Caco-2 (cell line): ENCODE data around the gene IL11RA. TPM values are rescaled to one million over a fixed set of nuclear protein-coding genes. Genes with fewer than 3 reads are reported as not detected.

Experiments used
- BruUV-seq: library from RNA; stranded (reverse); fragments of 400-500 nt; replicated peaks from 2 replicates; lab custom pipeline; 2021; lab: Mats Ljungman, UMichigan
- CTCF ChIA-PET: fragments of 300-600 bp; sonication (Branson Sonifier 250); formaldehyde crosslinking; loops from one replicate; lab custom pipeline; 2022; ENCODE audit warnings: antibody characterized with exemption; lab: Charles Lee
- POLR2A ChIA-PET: fragments of 300-600 bp; sonication (Branson Sonifier 250); formaldehyde crosslinking; loops from one replicate; lab custom pipeline; 2022; ENCODE audit warnings: antibody characterized with exemption; lab: Charles Lee
- DNase-seq, 2 experiments: peaks; one replicate each; pipeline versions ENCODE4 v3.0.0 to v3.0.0-alpha.2; 2020 to 2022
- H3K27me3 ChIP-seq: replicated peaks from 2 replicates; pipeline ENCODE4 v1.6.0; 2011; ENCODE audit warnings: low read length; ENCODE audit not compliant: control insufficient read depth, insufficient read depth
- H3K36me3 ChIP-seq: 2 replicates; pipeline ENCODE4 v1.5.1; 2011; ENCODE audit warnings: low read length; ENCODE audit not compliant: control insufficient read depth, insufficient read depth
- H3K4me1 ChIP-seq: fragments of 250-450 bp; sonication (Bioruptor Pico); 2 replicates; pipeline ENCODE4 v1.5.1; 2020; ENCODE audit warnings: mild to moderate bottlenecking
- H3K4me3 ChIP-seq: 2 replicates; pipeline ENCODE4 v1.5.1; 2011; ENCODE audit warnings: low read depth, mild to moderate bottlenecking, control low read depth, low read length
- H3K9me3 ChIP-seq: fragments of 250-450 bp; sonication (Bioruptor Pico); 2 replicates; pipeline ENCODE4 v1.5.1; 2020; ENCODE audit warnings: mild to moderate bottlenecking, moderate library complexity
- H3K27ac Mint-ChIP-seq: one replicate; pipeline ENCODE4 v1.8.0; 2022; ENCODE audit warnings: mixed read lengths; ENCODE audit not compliant: unreplicated experiment
- H3K27me3 Mint-ChIP-seq: one replicate; pipeline ENCODE4 v1.8.0; 2022; ENCODE audit warnings: mixed read lengths; ENCODE audit not compliant: insufficient read depth, unreplicated experiment
- H3K36me3 Mint-ChIP-seq: one replicate; pipeline ENCODE4 v1.8.0; 2022; ENCODE audit warnings: mild to moderate bottlenecking, mixed read lengths; ENCODE audit not compliant: insufficient read depth, unreplicated experiment
- H3K4me1 Mint-ChIP-seq: one replicate; pipeline ENCODE4 v1.8.0; 2022; ENCODE audit warnings: low read depth, mixed read lengths; ENCODE audit not compliant: unreplicated experiment
- H3K4me3 Mint-ChIP-seq: one replicate; pipeline ENCODE4 v1.8.0; 2022; ENCODE audit warnings: mild to moderate bottlenecking, moderate library complexity, mixed read lengths; ENCODE audit not compliant: unreplicated experiment
- H3K9me3 Mint-ChIP-seq: one replicate; pipeline ENCODE4 v1.8.0; 2022; ENCODE audit warnings: mixed read lengths; ENCODE audit not compliant: unreplicated experiment
- intact Hi-C: fragments of 100-400 bp; cut with micrococcal nuclease; formaldehyde crosslinking; loops from one replicate; pipeline ENCODE4 v1.10.0; 2022; ENCODE audit not compliant: unreplicated experiment
- total RNA-seq: library from RNA; stranded (reverse); gene quantifications from 2 replicates; pipeline ENCODE4 v1.2.3, GENCODE V29; 2022
- TF ChIP-seq, protein P1 (sequence below), 2 experiments: fragments of 200-600 bp in 1 of 2; IDR thresholded peaks; 1 replicate in 1 of 2; 2 replicates in 1 of 2; pipeline versions ENCODE4 v1.5.1 to v1.8.0; 2011 to 2022; ENCODE audit warnings: antibody characterized with exemption in 1 of 2, control low read depth in 1 of 2, inconsistent platforms in 1 of 2, low read depth in 1 of 2, low read length in 1 of 2, mild to moderate bottlenecking in 1 of 2, moderate library complexity in 1 of 2; ENCODE audit not compliant: insufficient read depth in 1 of 2, severe bottlenecking in 1 of 2, unreplicated experiment in 1 of 2

IL11RA gene
- total RNA-seq, 1 experiment from 2014 or later = 5.6 TPM

- Histone ChIP-seq H3K9me3 (no peaks in the 10 kb centered on the region), H3K4me1 (peaks cover 4% of the 10 kb centered on the region; the same call in 1 of the 2 replicates), H3K27me3 (no peaks in the 10 kb centered on the region), H3K4me3 (no peak overlapping the region), H3K36me3 (no peaks in the 10 kb centered on the region)
- H3K9me3 Mint-ChIP-seq = no peaks in the 10 kb centered on the region
- H3K4me1 Mint-ChIP-seq = peaks cover 6% of the 10 kb centered on the region
- no peak overlapping the region for H3K27ac Mint-ChIP-seq
- intact Hi-C loops = no loop called here
- DNase-seq = no peak
- H3K27me3 Mint-ChIP-seq = no peaks in the 10 kb centered on the region
- TF ChIP-seq, protein P1, sequence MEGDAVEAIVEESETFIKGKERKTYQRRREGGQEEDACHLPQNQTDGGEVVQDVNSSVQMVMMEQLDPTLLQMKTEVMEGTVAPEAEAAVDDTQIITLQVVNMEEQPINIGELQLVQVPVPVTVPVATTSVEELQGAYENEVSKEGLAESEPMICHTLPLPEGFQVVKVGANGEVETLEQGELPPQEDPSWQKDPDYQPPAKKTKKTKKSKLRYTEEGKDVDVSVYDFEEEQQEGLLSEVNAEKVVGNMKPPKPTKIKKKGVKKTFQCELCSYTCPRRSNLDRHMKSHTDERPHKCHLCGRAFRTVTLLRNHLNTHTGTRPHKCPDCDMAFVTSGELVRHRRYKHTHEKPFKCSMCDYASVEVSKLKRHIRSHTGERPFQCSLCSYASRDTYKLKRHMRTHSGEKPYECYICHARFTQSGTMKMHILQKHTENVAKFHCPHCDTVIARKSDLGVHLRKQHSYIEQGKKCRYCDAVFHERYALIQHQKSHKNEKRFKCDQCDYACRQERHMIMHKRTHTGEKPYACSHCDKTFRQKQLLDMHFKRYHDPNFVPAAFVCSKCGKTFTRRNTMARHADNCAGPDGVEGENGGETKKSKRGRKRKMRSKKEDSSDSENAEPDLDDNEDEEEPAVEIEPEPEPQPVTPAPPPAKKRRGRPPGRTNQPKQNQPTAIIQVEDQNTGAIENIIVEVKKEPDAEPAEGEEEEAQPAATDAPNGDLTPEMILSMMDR (IDR thresholded peaks at IDR 0.05; ENCODE audit: insufficient read depth in 1 of 2, low read depth in 1 of 2, low read length in 1 of 2, severe bottlenecking in 1 of 2, unreplicated experiment in 1 of 2) = no peak
- BruUV-seq = no TSS peak
- no peak overlapping the region for H3K4me3 Mint-ChIP-seq
- ChIA-PET POLR2A (no interaction called here), CTCF (interaction anchor here (0.8 kb wide), 1 partner anchor 14 kb away, joined by 3 read pairs; no protein-coding TSS in a partner anchor)
- no peaks in the 10 kb centered on the region for H3K36me3 Mint-ChIP-seq
Observed at GRCh38 chr9:34687276-34688030, 35.5 kb downstream of the IL11RA start.

- intact Hi-C loops = no loop called here
- DNase-seq = no peak
- POLR2A ChIA-PET = no interaction called here
- no peaks in the 10 kb centered on the region for H3K36me3 ChIP-seq
- Mint-ChIP-seq H3K4me1 (peaks cover 6% of the 10 kb centered on the region), H3K4me3 (no peak overlapping the region), H3K27ac (no peak overlapping the region), H3K9me3 (no peaks in the 10 kb centered on the region), H3K27me3 (peaks cover 3% of the 10 kb centered on the region), H3K36me3 (no peaks in the 10 kb centered on the region)
- no TSS peak for BruUV-seq
- no peaks in the 10 kb centered on the region for H3K27me3 ChIP-seq
- H3K9me3 ChIP-seq = no peaks in the 10 kb centered on the region
- TF ChIP-seq, protein P1 (IDR thresholded peaks at IDR 0.05; ENCODE audit: insufficient read depth in 1 of 2, low read depth in 1 of 2, low read length in 1 of 2, severe bottlenecking in 1 of 2, unreplicated experiment in 1 of 2) = no peak
- H3K4me3 ChIP-seq = no peak overlapping the region
- H3K4me1 ChIP-seq = peaks cover 4% of the 10 kb centered on the region; the same call in 1 of the 2 replicates
- CTCF ChIA-PET = no interaction called here
Observed at GRCh38 chr9:34688329-34689115, 36.5 kb downstream of the IL11RA start.

GRCh38 chr9:34689116-34689470 lies 37.1 kb downstream of the IL11RA start:
- Histone ChIP-seq H3K9me3 (no peaks in the 10 kb centered on the region), H3K36me3 (no peaks in the 10 kb centered on the region), H3K27me3 (no peaks in the 10 kb centered on the region), H3K4me1 (peaks cover 4% of the 10 kb centered on the region; the same call in 1 of the 2 replicates), H3K4me3 (no peak overlapping the region)
- H3K9me3 Mint-ChIP-seq = no peaks in the 10 kb centered on the region
- peaks cover 3% of the 10 kb centered on the region for H3K27me3 Mint-ChIP-seq
- H3K4me3 Mint-ChIP-seq = no peak overlapping the region
- intact Hi-C loops = no loop called here
- H3K27ac Mint-ChIP-seq = no peak overlapping the region
- TF ChIP-seq, protein P1 (IDR thresholded peaks at IDR 0.05; ENCODE audit: insufficient read depth in 1 of 2, low read depth in 1 of 2, low read length in 1 of 2, severe bottlenecking in 1 of 2, unreplicated experiment in 1 of 2) = no peak
- DNase-seq = no peak
- BruUV-seq = no TSS peak
- H3K4me1 Mint-ChIP-seq = peaks cover 6% of the 10 kb centered on the region
- CTCF ChIA-PET = no interaction called here
- POLR2A ChIA-PET = no interaction called here
- H3K36me3 Mint-ChIP-seq = no peaks in the 10 kb centered on the region
